Endothelial cell of umbilical vein (primary cell): ENCODE measurements around the gene PRKG1. TPM values are rescaled to one million over a fixed set of nuclear protein-coding genes. Genes with fewer than 3 reads are reported as not detected.

Experiments used
- BruUV-seq: library from RNA; stranded (reverse); fragments of 400-500 nt; replicated peaks from 2 replicates; lab custom pipeline; 2021; lab: Mats Ljungman, UMichigan
- CTCF ChIA-PET: fragments of 300-600, 350-600 bp; sonication (Branson Sonifier 250); formaldehyde crosslinking; loops from one replicate; lab custom pipeline; 2021; ENCODE audit warnings: antibody characterized with exemption, inconsistent platforms; lab: Charles Lee
- POLR2A ChIA-PET: fragments of 300-600, 350-600 bp; sonication (Branson Sonifier 250); formaldehyde crosslinking; loops from one replicate; lab custom pipeline; 2021; ENCODE audit warnings: antibody characterized with exemption, inconsistent platforms; lab: Charles Lee
- DNase-seq: peaks from one replicate; pipeline ENCODE4 v3.0.0-alpha.2; 2011; ENCODE audit warnings: low read depth, low spot score
- FAIRE-seq: peaks from 2 replicates; lab custom pipeline; 2011; peaks lifted over from hg19 to GRCh38; lab: Jason Lieb, UNC
- H2AFZ ChIP-seq: 2 replicates; pipeline ENCODE4 v1.6.0; 2012; ENCODE audit warnings: low read depth, low read length, control low read depth, inconsistent platforms
- H3K27ac ChIP-seq: 2 replicates; pipeline ENCODE4 v1.5.1; 2011; ENCODE audit warnings: low read depth, mild to moderate bottlenecking, control low read depth, low read length, moderate library complexity; ENCODE audit not compliant: insufficient read depth
- H3K27me3 ChIP-seq, 2 experiments: 2 replicates each; pipeline versions ENCODE4 v1.6.0 to v1.6.1; 2011; ENCODE audit warnings: low read length in 2 of 2, mixed read lengths in 1 of 2; ENCODE audit not compliant: control insufficient read depth in 2 of 2, insufficient read depth in 2 of 2
- H3K36me3 ChIP-seq, 2 experiments: 2 replicates in 1 of 2; 3 replicates in 1 of 2; pipeline ENCODE4 v1.5.1; 2011; ENCODE audit warnings: low read length in 2 of 2, mild to moderate bottlenecking in 1 of 2, moderate library complexity in 1 of 2; ENCODE audit not compliant: control insufficient read depth in 2 of 2, insufficient read depth in 2 of 2; ENCODE audit errors: extremely low read depth in 1 of 2
- H3K4me1 ChIP-seq: 3 replicates; pipeline ENCODE4 v1.5.1; 2011; ENCODE audit warnings: mild to moderate bottlenecking, low read length; ENCODE audit not compliant: control insufficient read depth, insufficient read depth; ENCODE audit errors: extremely low read depth
- H3K4me2 ChIP-seq: 2 replicates; pipeline ENCODE4 v1.6.1; 2011; ENCODE audit warnings: low read length, control low read depth, mixed read lengths; ENCODE audit not compliant: insufficient read depth
- H3K4me3 ChIP-seq, 3 experiments: fragments of 200-600 bp in 1 of 3; sonication (generic), shearing (Covaris generic) in 1 of 3; replicated peaks in 1 of 3; 2 replicates each; pipeline ENCODE4 v1.5.1; 2011 to 2016; ENCODE audit warnings: control low read depth in 3 of 3, low read length in 3 of 3, mild to moderate bottlenecking in 2 of 3, inconsistent platforms in 1 of 3, low read depth in 1 of 3, moderate library complexity in 1 of 3; ENCODE audit not compliant: insufficient read depth in 1 of 3
- H3K79me2 ChIP-seq: 2 replicates; pipeline ENCODE4 v1.6.0; 2012; ENCODE audit warnings: low read length, inconsistent platforms; ENCODE audit not compliant: control insufficient read depth, insufficient read depth
- H3K9ac ChIP-seq: replicated peaks from 2 replicates; pipeline ENCODE3; 2011; ENCODE audit warnings: low read length, control low read depth; ENCODE audit not compliant: insufficient read depth; ENCODE audit errors: extremely low read depth
- H3K9me1 ChIP-seq: replicated peaks from 3 replicates; pipeline ENCODE4 v1.6.0; 2011; ENCODE audit warnings: mild to moderate bottlenecking, low read length; ENCODE audit not compliant: control insufficient read depth, insufficient read depth; ENCODE audit errors: extremely low read depth
- H3K9me3 ChIP-seq: replicated peaks from 2 replicates; pipeline ENCODE4 v1.5.1; 2012; ENCODE audit warnings: low read length, inconsistent platforms; ENCODE audit not compliant: control insufficient read depth, insufficient read depth
- H4K20me1 ChIP-seq: replicated peaks from 2 replicates; pipeline ENCODE3; 2011; ENCODE audit warnings: mild to moderate bottlenecking, low read length; ENCODE audit not compliant: control insufficient read depth, insufficient read depth; ENCODE audit errors: extremely low read depth
- EZH2 ChIP-seq: IDR thresholded peaks from 2 replicates; pipeline ENCODE4 v1.6.1; 2012; ENCODE audit warnings: borderline replicate concordance, low read depth, mild to moderate bottlenecking, moderate library complexity, low read length, inconsistent platforms; ENCODE audit not compliant: severe bottlenecking
- GATA2 ChIP-seq: IDR thresholded peaks from 2 replicates; pipeline ENCODE4 v1.7.0; 2011; ENCODE audit warnings: low read depth, mild to moderate bottlenecking, moderate library complexity, mixed read lengths, low read length; ENCODE audit not compliant: insufficient read length, insufficient read depth
- JUN ChIP-seq: IDR thresholded peaks from 2 replicates; pipeline ENCODE4 v1.6.1; 2011; ENCODE audit warnings: borderline replicate concordance, low read depth; ENCODE audit not compliant: insufficient read length, insufficient read depth
- MYC ChIP-seq: IDR thresholded peaks from one replicate; pipeline ENCODE4 v1.6.1; 2011; ENCODE audit warnings: mild to moderate bottlenecking, low read depth, low read length
- POLR2A ChIP-seq: IDR thresholded peaks from 2 replicates; pipeline ENCODE4 v1.6.1; 2012; ENCODE audit warnings: low read depth, mild to moderate bottlenecking, control low read depth, low read length
- dilution Hi-C: fragments of 300-500 bp; cut with MboI; formaldehyde crosslinking; loops from one replicate; pipeline ENCODE4 v1.15.0; 2019; ENCODE audit warnings: low sequenced_read_pairs; ENCODE audit not compliant: extremely low pct_ligation_motif_present
- intact Hi-C: fragments of 100-400 bp; cut with micrococcal nuclease; formaldehyde crosslinking; loops from one replicate; pipeline ENCODE4 v1.10.0; 2022
- polyA plus RNA-seq, 4 experiments: library from polyadenylated mRNA; depleted of rRNA in 3 of 4; stranded (reverse) in 3 of 4; unstranded in 1 of 4; fragments of >200 nt; gene quantifications; 2 replicates each; pipeline versions ENCODE4 v1.2.1 to v1.2.3, GENCODE V29; 2011 to 2012; ENCODE audit warnings: missing spikeins in 1 of 4
- total RNA-seq: library from RNA; stranded (reverse); gene quantifications from 2 replicates; pipeline ENCODE4 v1.2.3, GENCODE V29; 2021
- TF ChIP-seq, protein P1 (sequence below), 2 donors: IDR thresholded peaks; 1 replicate in 1 of 2; 2 replicates in 1 of 2; pipeline ENCODE4 v1.5.1; 2011; ENCODE audit warnings: low read length in 2 of 2, mild to moderate bottlenecking in 2 of 2, moderate library complexity in 2 of 2, control low read depth in 1 of 2, inconsistent platforms in 1 of 2, low read depth in 1 of 2; ENCODE audit not compliant: insufficient read depth in 1 of 2; ENCODE audit errors: extremely low read depth in 1 of 2
- TF ChIP-seq, protein P2 (sequence below): IDR thresholded peaks from 2 replicates; pipeline ENCODE4 v1.6.1; 2011; ENCODE audit not compliant: insufficient read depth, insufficient read length

The PRKG1 gene
- total and polyA plus RNA-seq, 2 donors (not counting 3 experiments of a cell fraction or from before 2014, with no cell fraction given), result 0.01 to 0.18 TPM

DNA sequence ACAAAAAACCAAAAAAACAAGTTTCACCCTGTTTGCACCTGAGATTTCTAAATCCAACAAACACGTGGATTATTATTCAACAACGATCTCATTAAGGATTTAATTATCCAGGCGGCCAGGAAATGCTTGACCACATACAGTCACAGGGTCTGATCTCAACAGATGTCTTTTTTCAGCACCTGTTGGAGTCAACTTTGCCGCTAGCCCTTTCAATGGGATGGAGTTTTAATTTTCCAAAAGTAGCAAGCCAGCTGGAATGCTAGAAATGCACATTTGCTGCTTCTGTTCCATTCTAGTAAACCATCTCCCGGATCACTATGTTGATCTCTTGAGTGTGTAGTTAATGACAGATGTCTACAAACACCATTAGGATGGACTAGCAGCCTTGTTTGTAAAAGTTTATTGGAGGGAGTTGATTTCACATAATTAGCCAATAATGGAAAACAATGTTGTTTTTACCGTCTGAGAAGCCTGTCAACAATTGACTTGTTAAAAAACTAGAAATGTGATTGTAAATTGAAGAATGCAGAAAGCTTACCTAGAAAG is 1175.6 kb downstream of the PRKG1 start:
- dilution Hi-C loops (no loop called here), intact Hi-C loops (no loop called here)
- no TSS peak for BruUV-seq
- Histone ChIP-seq H3K36me3 (no peaks in the 10 kb centered on the region), H3K4me2 (no peak overlapping the region), H3K4me3 (no peak overlapping the region), H3K4me1 (no peaks in the 10 kb centered on the region), H3K9me1 (no peaks in the 10 kb centered on the region), H3K9me3 (no peaks in the 10 kb centered on the region), H3K79me2 (no peaks in the 10 kb centered on the region), H3K9ac (no peak overlapping the region), H4K20me1 (no peaks in the 10 kb centered on the region), H3K27me3 (no peaks in the 10 kb centered on the region), H3K27ac (no peak overlapping the region), H2AFZ (no peak overlapping the region)
- CTCF ChIA-PET, result interaction anchor here (1.2 to 1.5 kb wide), 2 partner anchors 8 to 58 kb away, joined by 3 read pairs; no protein-coding TSS in a partner anchor
- no peak for TF ChIP-seq MYC
- TF ChIP-seq JUN, result no peak
- TF ChIP-seq, protein P1, sequence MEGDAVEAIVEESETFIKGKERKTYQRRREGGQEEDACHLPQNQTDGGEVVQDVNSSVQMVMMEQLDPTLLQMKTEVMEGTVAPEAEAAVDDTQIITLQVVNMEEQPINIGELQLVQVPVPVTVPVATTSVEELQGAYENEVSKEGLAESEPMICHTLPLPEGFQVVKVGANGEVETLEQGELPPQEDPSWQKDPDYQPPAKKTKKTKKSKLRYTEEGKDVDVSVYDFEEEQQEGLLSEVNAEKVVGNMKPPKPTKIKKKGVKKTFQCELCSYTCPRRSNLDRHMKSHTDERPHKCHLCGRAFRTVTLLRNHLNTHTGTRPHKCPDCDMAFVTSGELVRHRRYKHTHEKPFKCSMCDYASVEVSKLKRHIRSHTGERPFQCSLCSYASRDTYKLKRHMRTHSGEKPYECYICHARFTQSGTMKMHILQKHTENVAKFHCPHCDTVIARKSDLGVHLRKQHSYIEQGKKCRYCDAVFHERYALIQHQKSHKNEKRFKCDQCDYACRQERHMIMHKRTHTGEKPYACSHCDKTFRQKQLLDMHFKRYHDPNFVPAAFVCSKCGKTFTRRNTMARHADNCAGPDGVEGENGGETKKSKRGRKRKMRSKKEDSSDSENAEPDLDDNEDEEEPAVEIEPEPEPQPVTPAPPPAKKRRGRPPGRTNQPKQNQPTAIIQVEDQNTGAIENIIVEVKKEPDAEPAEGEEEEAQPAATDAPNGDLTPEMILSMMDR (IDR thresholded peaks at IDR 0.05; ENCODE audit: extremely low read depth in 1 of 2, insufficient read depth in 1 of 2, low read depth in 1 of 2, low read length in 2 of 2), result no peak
- POLR2A ChIA-PET, result no interaction called here
- no peak for FAIRE-seq
- no peak for DNase-seq

DNA sequence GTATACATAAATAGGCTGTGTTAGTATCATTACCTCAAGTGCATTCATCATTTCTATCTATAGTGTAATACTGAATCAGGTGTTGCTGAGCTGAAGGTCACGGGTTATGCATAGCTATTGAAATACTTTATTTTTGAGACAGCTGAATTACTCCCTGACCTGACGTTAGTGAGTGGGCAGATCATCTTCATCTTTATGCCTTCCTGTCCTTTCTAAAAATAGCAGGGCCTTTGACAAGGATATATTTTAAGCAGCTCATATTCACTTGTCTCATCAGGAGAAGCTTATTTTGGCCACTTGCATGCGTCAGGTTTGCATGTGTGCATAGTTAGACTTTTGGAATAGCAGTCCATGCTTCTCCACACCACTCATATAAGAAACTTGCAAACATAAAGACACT is 1176.2 kb downstream of the PRKG1 start:
- intact Hi-C loops (no loop called here), dilution Hi-C loops (no loop called here)
- TF ChIP-seq GATA2, result no peak
- TF ChIP-seq, protein P1 (IDR thresholded peaks at IDR 0.05; ENCODE audit: extremely low read depth in 1 of 2, insufficient read depth in 1 of 2, low read depth in 1 of 2, low read length in 2 of 2), result no peak
- no peak for TF ChIP-seq POLR2A
- no peak for TF ChIP-seq EZH2
- no peak for TF ChIP-seq MYC
- TF ChIP-seq, protein P2, sequence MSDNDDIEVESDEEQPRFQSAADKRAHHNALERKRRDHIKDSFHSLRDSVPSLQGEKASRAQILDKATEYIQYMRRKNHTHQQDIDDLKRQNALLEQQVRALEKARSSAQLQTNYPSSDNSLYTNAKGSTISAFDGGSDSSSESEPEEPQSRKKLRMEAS, result no peak
- Histone ChIP-seq H3K9ac (no peak overlapping the region), H3K4me2 (no peak overlapping the region), H3K4me3 (no peak overlapping the region), H3K9me3 (no peaks in the 10 kb centered on the region), H2AFZ (no peak overlapping the region), H3K27ac (no peak overlapping the region), H3K79me2 (no peaks in the 10 kb centered on the region), H3K27me3 (no peaks in the 10 kb centered on the region), H4K20me1 (no peaks in the 10 kb centered on the region), H3K36me3 (no peaks in the 10 kb centered on the region), H3K9me1 (peaks cover under 1% of the 10 kb centered on the region), H3K4me1 (no peaks in the 10 kb centered on the region)
- ChIA-PET CTCF (interaction anchor here (0.6 to 1.4 kb wide), 2 partner anchors 9 to 37 kb away, joined by 3 read pairs; no protein-coding TSS in a partner anchor), POLR2A (no interaction called here)
- FAIRE-seq (no peak), DNase-seq (no peak)
- no TSS peak for BruUV-seq
